Activated naive CD4-positive, alpha-beta T cell (primary cell): ENCODE results near the gene RNASEH2C.
"Not testable (repeated sequence)": the region's sequence is repeated elsewhere in the genome, so short reads cannot be mapped to it uniquely, and the experiment has no call there.

Experiments used
- DNase-seq, 4 experiments: peaks; one replicate each; lab custom pipeline; 2025; lab: John Stamatoyannopoulos, UW

The RNASEH2C gene

GRCh38 chr11:65683480-65683879 lies 37.1 kb downstream of the RNASEH2C start:
- not testable (repeated sequence) for DNase-seq

GRCh38 chr11:65680192-65680743 lies 40.3 kb downstream of the RNASEH2C start:
- no peak for DNase-seq

- no peak for DNase-seq
Observed at GRCh38 chr11:65672982-65673381, 47.6 kb downstream of the RNASEH2C start.

- DNase-seq, result no peak
Observed at GRCh38 chr11:65672180-65672860, 48.3 kb downstream of the RNASEH2C start.
